Adrenal gland (tissue), 12 donors: ENCODE results near the gene ZFR2. TPM values are rescaled to one million over a fixed set of nuclear protein-coding genes. Genes with fewer than 3 reads are reported as not detected.
A peak's percentile ranks its signal among the peaks of the same experiment; 100 is the strongest.

Experiments used
- DNase-seq, 7 donors: peaks; one replicate each; pipeline ENCODE4 v3.0.0-alpha.2; 2019 to 2020
- H3K27ac ChIP-seq, 5 donors: fragments of 200-600 bp; sonication (generic) in 4 of 5; 1 replicate in 3 of 5; 2 replicates in 2 of 5; pipeline versions ENCODE4 v1.5.1 to v1.8.0; 2016 to 2020; ENCODE audit warnings: mild to moderate bottlenecking in 1 of 5
- H3K27me3 ChIP-seq: fragments of 200-600 bp; 2 replicates; pipeline ENCODE4 v1.8.0; 2021
- H3K36me3 ChIP-seq, 2 donors: fragments of 200-600 bp; replicated peaks in 1 of 2; 1 replicate in 1 of 2; 2 replicates in 1 of 2; pipeline versions ENCODE4 v1.5.1 to v1.8.0; 2018 to 2022
- H3K4me1 ChIP-seq, 2 donors: fragments of 200-600 bp; replicated peaks in 1 of 2; 1 replicate in 1 of 2; 2 replicates in 1 of 2; pipeline versions ENCODE4 v1.5.1 to v1.8.0; 2018 to 2021
- H3K4me3 ChIP-seq, 4 donors: fragments of 200-600 bp; sonication (generic) in 3 of 4; one replicate each; pipeline ENCODE4 v1.5.1; 2016 to 2018
- H3K9me3 ChIP-seq, 3 donors: fragments of 200-600 bp; sonication (generic) in 1 of 3; replicated peaks in 1 of 3; 1 replicate in 2 of 3; 2 replicates in 1 of 3; pipeline versions ENCODE4 v1.5.1 to v1.8.0; 2016 to 2021
- POLR2A ChIP-seq, 2 donors: fragments of 450-650 bp; IDR thresholded peaks; one replicate each; pipeline ENCODE4 v1.6.1; 2017; ENCODE audit warnings: antibody characterized with exemption in 2 of 2, mild to moderate bottlenecking in 2 of 2, moderate library complexity in 1 of 2
- WGBS, 4 donors: extraction: QIAGEN DNeasy Blood & Tissue Kit in 2 of 4; methylation state at CpG; one replicate each; pipeline versions ENCODE4 v1.1.5 to v1.1.7; 2013 to 2017; 5-methylcytosine and 5-hydroxymethylcytosine counted together
- intact Hi-C, 2 donors: fragments of 100-400 bp; cut with DNase I; formaldehyde crosslinking; loops; one replicate each; pipeline versions ENCODE4 v1.14.1 to v1.15.0; 2022 to 2023
- polyA plus RNA-seq, 3 donors: library from polyadenylated mRNA; stranded (reverse); fragments of 200-250 nt in 2 of 3; fragments of 350-450 nt in 1 of 3; fragmentation: Illumina TruSeq in 1 of 3; extraction: RNeasy Lipid Tissue Mini Kit (QIAGEN cat#74804) in 1 of 3; gene quantifications; one replicate each; pipeline ENCODE4 v1.2.3, GENCODE V29; 2013 to 2014
- total RNA-seq, 9 donors: library from RNA; depleted of rRNA in 4 of 9; stranded (reverse); fragments of >200 nt in 4 of 9; fragments of 120-200 nt in 1 of 9; fragmentation: NEBNext Ultra II Directional in 1 of 9; extraction: Animal tissue kit (Norgen Biotek cat#: 25700) in 1 of 9; gene quantifications; one replicate each; pipeline versions ENCODE4 v1.1.0 to v1.2.4, GENCODE V29; 2013 to 2023
- TF ChIP-seq, protein P1 (sequence below), 6 experiments: fragments of 450-650 bp in 4 of 6; fragments of 200-600 bp in 2 of 6; sonication (generic) in 1 of 6; IDR thresholded peaks; 1 replicate in 5 of 6; 2 replicates in 1 of 6; pipeline versions ENCODE4 v1.5.1 to v1.8.0; 2016 to 2021; ENCODE audit warnings: antibody characterized with exemption in 6 of 6, mild to moderate bottlenecking in 2 of 6, moderate library complexity in 1 of 6
- donor health status: healthy with polysubstance abuse.
- donor health status: Bipolar disorder and iron deficiency.
- donor health status: DM: yes; HTN: yes; CAD: no.
- donor health status: DM: no; HTN: no; CAD: no.
- donor health status: DM: no; HTN: no; CAD: no.
- donor health status: DM: yes; HTN: yes; CAD: no.

The ZFR2 gene
- total and polyA plus RNA-seq, 12 donors, result 0.19 to 13.2 (median 1.7) TPM; not detected in 3

DNA sequence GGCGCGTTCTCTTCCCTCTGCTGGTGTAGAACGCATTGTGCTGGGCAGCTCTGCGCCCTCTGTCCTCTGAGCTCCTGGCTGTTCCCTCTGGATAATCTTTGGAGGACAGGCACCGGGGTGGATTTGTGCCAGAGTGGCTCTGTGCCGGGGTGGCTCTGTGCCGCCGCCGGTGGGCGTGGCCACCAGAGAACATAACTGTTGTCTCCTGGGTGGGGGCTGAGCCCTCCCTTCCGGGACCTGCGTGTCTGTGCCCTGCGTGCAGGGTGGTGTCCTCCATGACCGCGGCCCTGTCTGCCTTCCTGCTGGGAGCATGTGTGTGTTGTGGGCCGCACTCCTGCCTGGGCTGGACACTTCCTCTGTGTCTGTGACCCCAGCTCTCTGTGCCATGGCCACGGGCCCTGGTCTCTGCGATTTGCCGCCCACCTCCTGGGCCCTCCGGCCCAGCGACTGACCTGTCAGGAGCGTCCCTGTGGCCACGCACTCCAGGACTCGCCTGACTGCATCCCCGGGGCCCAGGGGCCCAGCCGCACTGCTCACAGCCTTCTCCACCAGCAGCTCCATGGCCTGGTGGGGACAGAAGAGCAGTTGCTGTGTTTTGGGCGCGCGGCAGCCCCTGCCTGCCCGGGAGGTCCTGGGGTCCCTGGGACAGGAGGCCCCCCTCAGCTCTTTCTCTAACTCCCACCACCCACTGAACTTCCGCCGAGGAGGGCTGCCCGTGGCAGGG is 60.3 kb downstream of the ZFR2 start:
- H3K4me3 ChIP-seq, result no peak overlapping the region
- H3K36me3 ChIP-seq, result no peaks in the 10 kb centered on the region
- peak in 1 of 7 donors; percentile 35 for DNase-seq
- peak overlapping the region in 1 of 5 donors; percentile 55 for H3K27ac ChIP-seq
- peaks cover 0 to 3% of the 10 kb centered on the region in 2 donors for H3K4me1 ChIP-seq
- TF ChIP-seq, protein P1, sequence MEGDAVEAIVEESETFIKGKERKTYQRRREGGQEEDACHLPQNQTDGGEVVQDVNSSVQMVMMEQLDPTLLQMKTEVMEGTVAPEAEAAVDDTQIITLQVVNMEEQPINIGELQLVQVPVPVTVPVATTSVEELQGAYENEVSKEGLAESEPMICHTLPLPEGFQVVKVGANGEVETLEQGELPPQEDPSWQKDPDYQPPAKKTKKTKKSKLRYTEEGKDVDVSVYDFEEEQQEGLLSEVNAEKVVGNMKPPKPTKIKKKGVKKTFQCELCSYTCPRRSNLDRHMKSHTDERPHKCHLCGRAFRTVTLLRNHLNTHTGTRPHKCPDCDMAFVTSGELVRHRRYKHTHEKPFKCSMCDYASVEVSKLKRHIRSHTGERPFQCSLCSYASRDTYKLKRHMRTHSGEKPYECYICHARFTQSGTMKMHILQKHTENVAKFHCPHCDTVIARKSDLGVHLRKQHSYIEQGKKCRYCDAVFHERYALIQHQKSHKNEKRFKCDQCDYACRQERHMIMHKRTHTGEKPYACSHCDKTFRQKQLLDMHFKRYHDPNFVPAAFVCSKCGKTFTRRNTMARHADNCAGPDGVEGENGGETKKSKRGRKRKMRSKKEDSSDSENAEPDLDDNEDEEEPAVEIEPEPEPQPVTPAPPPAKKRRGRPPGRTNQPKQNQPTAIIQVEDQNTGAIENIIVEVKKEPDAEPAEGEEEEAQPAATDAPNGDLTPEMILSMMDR (IDR thresholded peaks at IDR 0.05), result no peak
- TF ChIP-seq POLR2A (IDR thresholded peaks at IDR 0.05), result no peak
- H3K27me3 ChIP-seq, result peaks cover 11% of the 10 kb centered on the region
- intact Hi-C loops, result no loop called here
- WGBS, 4 donors, result 74 to 82% (median 76%) methylated on average over 17 to 33 of the region's 33 CpGs
- no peaks in the 10 kb centered on the region for H3K9me3 ChIP-seq

DNA sequence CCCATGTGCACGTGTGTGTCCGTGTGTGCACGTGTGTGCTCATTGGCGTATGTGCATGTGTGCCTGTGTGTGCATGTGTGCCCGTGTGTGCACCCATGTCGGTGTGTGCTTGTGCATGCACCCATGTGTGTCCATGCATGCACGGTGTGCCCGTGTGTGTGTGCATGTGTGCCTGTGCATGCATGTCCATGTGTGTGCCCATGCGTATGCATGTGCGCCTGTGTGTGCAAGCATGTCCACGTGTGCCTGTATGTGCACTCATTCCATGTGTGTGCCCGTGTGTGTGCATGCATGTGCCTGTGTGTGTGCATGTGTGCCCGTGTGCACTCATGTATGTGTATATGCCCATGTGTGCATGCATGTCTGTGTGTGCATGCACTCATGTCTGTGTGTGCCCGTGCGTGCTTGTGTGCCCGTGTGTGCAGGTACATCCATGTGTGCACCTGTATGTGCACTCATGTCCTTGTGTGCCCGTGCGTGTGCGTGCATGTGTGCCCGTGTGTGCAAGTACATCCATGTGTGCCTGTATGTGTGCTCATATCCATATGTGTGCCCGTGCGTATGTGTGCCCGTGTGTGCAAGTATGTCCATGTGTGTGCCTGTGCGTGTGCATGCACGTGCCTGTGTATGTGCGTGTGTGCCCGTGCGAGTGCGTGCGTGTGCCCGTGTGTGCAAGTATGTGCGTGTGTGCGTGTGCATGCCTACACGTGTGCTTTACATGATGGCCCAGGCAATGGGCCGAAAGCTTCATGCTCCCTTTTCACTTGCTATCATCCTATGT is 61.1 kb downstream of the ZFR2 start:
- WGBS, 4 donors, result 89 to 95% (median 91%) methylated on average over 21 to 35 of the region's 35 CpGs
- TF ChIP-seq, protein P1 (IDR thresholded peaks at IDR 0.05), result no peak
- no peak for TF ChIP-seq POLR2A (IDR thresholded peaks at IDR 0.05)
- peaks cover 14% of the 10 kb centered on the region for H3K27me3 ChIP-seq
- H3K4me1 ChIP-seq, result peaks cover 0 to 2% of the 10 kb centered on the region in 2 donors
- no peak overlapping the region for H3K4me3 ChIP-seq
- intact Hi-C loops, result no loop called here
- H3K36me3 ChIP-seq, result no peaks in the 10 kb centered on the region
- H3K9me3 ChIP-seq, result no peaks in the 10 kb centered on the region
- peak overlapping the region in 1 of 5 donors; percentile 55 for H3K27ac ChIP-seq
- DNase-seq, result no peak

DNA sequence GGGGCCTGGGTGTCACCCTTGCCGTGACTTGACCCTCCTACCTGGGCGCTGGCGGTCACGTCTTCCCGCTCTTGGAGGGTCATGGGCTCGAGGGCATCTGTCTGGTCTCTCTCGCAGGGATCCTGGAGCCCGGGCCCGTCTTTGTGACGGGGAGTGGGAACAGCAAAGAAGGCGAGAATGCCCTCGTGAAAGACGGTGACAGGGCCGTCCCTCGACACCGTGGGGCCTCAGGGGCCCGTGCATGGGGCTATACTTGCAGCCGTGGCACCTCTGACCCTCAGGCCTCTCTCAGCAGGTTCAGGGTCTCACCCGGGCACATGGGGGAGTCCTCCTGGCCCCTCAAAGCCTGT is 61.7 kb downstream of the ZFR2 start:
- Histone ChIP-seq H3K4me3 (no peak overlapping the region), H3K36me3 (no peaks in the 10 kb centered on the region), H3K27ac (no peak overlapping the region), H3K4me1 (no peaks in the 10 kb centered on the region), H3K27me3 (peaks cover 18% of the 10 kb centered on the region), H3K9me3 (no peaks in the 10 kb centered on the region)
- TF ChIP-seq POLR2A (IDR thresholded peaks at IDR 0.05), result no peak
- TF ChIP-seq, protein P1 (IDR thresholded peaks at IDR 0.05), result no peak
- 74 to 82% (median 77%) methylated on average over 17 to 19 of the region's 19 CpGs for WGBS, 4 donors
- intact Hi-C loops, result no loop called here
- no peak for DNase-seq

DNA sequence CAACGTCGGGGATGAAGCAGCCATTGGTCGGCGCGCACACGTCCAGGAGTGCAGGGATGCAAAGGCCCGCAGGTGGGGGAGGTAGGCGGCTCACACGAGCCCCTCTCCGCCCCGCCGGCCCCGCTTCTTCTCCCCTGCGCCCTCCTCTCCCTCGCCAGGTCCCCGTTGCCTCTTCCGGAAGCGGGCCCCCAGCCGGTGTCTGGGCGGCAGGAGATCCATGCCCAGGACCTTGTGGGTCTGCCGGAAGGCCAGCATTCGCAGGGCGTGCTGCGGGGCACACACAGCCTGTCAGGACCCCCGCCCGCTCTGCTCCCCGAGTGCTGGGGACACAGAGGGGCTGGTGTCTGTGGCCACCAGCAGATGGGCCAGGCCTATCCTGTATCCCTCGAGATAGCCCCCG is 63.0 kb downstream of the ZFR2 start:
- Histone ChIP-seq H3K27me3 (peaks cover 23% of the 10 kb centered on the region), H3K4me1 (peaks cover 0 to 4% of the 10 kb centered on the region in 2 donors), H3K4me3 (no peak overlapping the region), H3K27ac (no peak overlapping the region), H3K9me3 (no peaks in the 10 kb centered on the region), H3K36me3 (no peaks in the 10 kb centered on the region)
- no peak for DNase-seq
- intact Hi-C loops, result no loop called here
- WGBS, 4 donors, result 85 to 91% (median 89%) methylated on average over 24 to 29 of the region's 29 CpGs
- TF ChIP-seq, protein P1 (IDR thresholded peaks at IDR 0.05), result no peak
- no peak for TF ChIP-seq POLR2A (IDR thresholded peaks at IDR 0.05)
